T-helper 1 cell treated with Interleukin-12 subunit alpha and Interleukin-12 subunit beta and Interleukin-4 antibody, amounts not matched to agents 30 μg/mL and 1 μg/mL, for 36 hours (primary cell): ENCODE measurements around the gene ELP1.
"Not testable (repeated sequence)": the region's sequence is repeated elsewhere in the genome, so short reads cannot be mapped to it uniquely, and the experiment has no call there.

Source experiments
- H3K27ac Mint-ChIP-seq: one replicate; pipeline ENCODE4 v1.8.0; 2021; ENCODE audit warnings: mild to moderate bottlenecking, mixed read lengths
- H3K27me3 Mint-ChIP-seq: one replicate; pipeline ENCODE4 v1.8.0; 2021; ENCODE audit warnings: low read depth, mixed read lengths
- H3K36me3 Mint-ChIP-seq: one replicate; pipeline ENCODE4 v1.8.0; 2021; ENCODE audit warnings: low read depth, mixed read lengths
- H3K4me1 Mint-ChIP-seq: one replicate; pipeline ENCODE4 v1.8.0; 2021; ENCODE audit warnings: low read depth, mixed read lengths
- H3K4me3 Mint-ChIP-seq: one replicate; pipeline ENCODE4 v1.8.0; 2021; ENCODE audit warnings: mild to moderate bottlenecking, moderate library complexity, mixed read lengths
- H3K9me3 Mint-ChIP-seq: one replicate; pipeline ENCODE4 v1.8.0; 2021; ENCODE audit warnings: mixed read lengths

Gene ELP1

GRCh38 chr9:108910402-108910801 is 23.5 kb downstream of the ELP1 start:
- Mint-ChIP-seq H3K4me1 (peaks cover 12% of the 10 kb centered on the region), H3K9me3 (no peaks in the 10 kb centered on the region), H3K36me3 (peaks cover 41% of the 10 kb centered on the region), H3K4me3 (no peak overlapping the region), H3K27ac (no peak overlapping the region), H3K27me3 (no peaks in the 10 kb centered on the region)

- Mint-ChIP-seq H3K4me1 (no peaks in the 10 kb centered on the region), H3K9me3 (no peaks in the 10 kb centered on the region), H3K27ac (no peak overlapping the region), H3K36me3 (peaks cover 46% of the 10 kb centered on the region), H3K27me3 (no peaks in the 10 kb centered on the region), H3K4me3 (no peak overlapping the region)
Observed at GRCh38 chr9:108905494-108905893, 28.4 kb downstream of the ELP1 start.

GRCh38 chr9:108904161-108904560 is 29.8 kb downstream of the ELP1 start:
- H3K4me3 Mint-ChIP-seq = no peak overlapping the region
- no peaks in the 10 kb centered on the region for H3K9me3 Mint-ChIP-seq
- H3K27me3 Mint-ChIP-seq = no peaks in the 10 kb centered on the region
- no peak overlapping the region for H3K27ac Mint-ChIP-seq
- H3K4me1 Mint-ChIP-seq = no peaks in the 10 kb centered on the region
- H3K36me3 Mint-ChIP-seq = peaks cover 41% of the 10 kb centered on the region

GRCh38 chr9:108903420-108904103 is 30.4 kb downstream of the ELP1 start:
- no peaks in the 10 kb centered on the region for H3K27me3 Mint-ChIP-seq
- H3K27ac Mint-ChIP-seq = no peak overlapping the region
- peaks cover 37% of the 10 kb centered on the region for H3K36me3 Mint-ChIP-seq
- H3K9me3 Mint-ChIP-seq = no peaks in the 10 kb centered on the region
- no peaks in the 10 kb centered on the region for H3K4me1 Mint-ChIP-seq
- no peak overlapping the region for H3K4me3 Mint-ChIP-seq

- Mint-ChIP-seq H3K36me3 (peaks cover 43% of the 10 kb centered on the region), H3K4me1 (no peaks in the 10 kb centered on the region), H3K27me3 (no peaks in the 10 kb centered on the region), H3K27ac (no peak overlapping the region), H3K9me3 (no peaks in the 10 kb centered on the region), H3K4me3 (no peak overlapping the region)
Observed at GRCh38 chr9:108900176-108900575, 33.7 kb downstream of the ELP1 start.

- H3K4me3 Mint-ChIP-seq, H3K27ac Mint-ChIP-seq, H3K4me1 Mint-ChIP-seq, H3K9me3 Mint-ChIP-seq, H3K27me3 Mint-ChIP-seq: not testable (repeated sequence)
- peaks cover 45% of the 10 kb centered on the region for H3K36me3 Mint-ChIP-seq
Observed at GRCh38 chr9:108899023-108899695, 34.8 kb downstream of the ELP1 start.

- Mint-ChIP-seq H3K27me3 (no peaks in the 10 kb centered on the region), H3K4me3 (no peak overlapping the region), H3K4me1 (no peaks in the 10 kb centered on the region), H3K27ac (no peak overlapping the region), H3K9me3 (no peaks in the 10 kb centered on the region), H3K36me3 (peaks cover 43% of the 10 kb centered on the region)
Observed at GRCh38 chr9:108897324-108898096, 36.4 kb downstream of the ELP1 start.

GRCh38 chr9:108894225-108894997 is 39.5 kb downstream of the ELP1 start:
- H3K36me3 Mint-ChIP-seq = peaks cover 50% of the 10 kb centered on the region
- no peak overlapping the region for H3K4me3 Mint-ChIP-seq
- H3K27ac Mint-ChIP-seq = no peak overlapping the region
- no peaks in the 10 kb centered on the region for H3K27me3 Mint-ChIP-seq
- no peaks in the 10 kb centered on the region for H3K9me3 Mint-ChIP-seq
- no peaks in the 10 kb centered on the region for H3K4me1 Mint-ChIP-seq

GRCh38 chr9:108889649-108890067 is 44.3 kb downstream of the ELP1 start:
- Mint-ChIP-seq H3K27me3 (no peaks in the 10 kb centered on the region), H3K4me1 (peaks cover 8% of the 10 kb centered on the region), H3K36me3 (peaks cover 39% of the 10 kb centered on the region), H3K27ac (no peak overlapping the region), H3K4me3 (no peak overlapping the region), H3K9me3 (no peaks in the 10 kb centered on the region)

- not testable (repeated sequence) for H3K9me3 Mint-ChIP-seq, H3K4me3 Mint-ChIP-seq, H3K27me3 Mint-ChIP-seq, H3K4me1 Mint-ChIP-seq, H3K27ac Mint-ChIP-seq
- peaks cover 31% of the 10 kb centered on the region for H3K36me3 Mint-ChIP-seq
Observed at GRCh38 chr9:108886594-108887271, 47.2 kb downstream of the ELP1 start.

- H3K36me3 Mint-ChIP-seq = peaks cover 26% of the 10 kb centered on the region
- peak overlapping the region; percentile 16 for H3K27ac Mint-ChIP-seq
- no peaks in the 10 kb centered on the region for H3K9me3 Mint-ChIP-seq
- H3K4me3 Mint-ChIP-seq = no peak overlapping the region
- H3K27me3 Mint-ChIP-seq = no peaks in the 10 kb centered on the region
- H3K4me1 Mint-ChIP-seq = peaks cover 8% of the 10 kb centered on the region
Observed at GRCh38 chr9:108885643-108886348, 48.1 kb downstream of the ELP1 start.

- Mint-ChIP-seq H3K9me3 (no peaks in the 10 kb centered on the region), H3K36me3 (peaks cover 25% of the 10 kb centered on the region), H3K4me3 (no peak overlapping the region), H3K27me3 (no peaks in the 10 kb centered on the region), H3K4me1 (peaks cover 8% of the 10 kb centered on the region), H3K27ac (no peak overlapping the region)
Observed at GRCh38 chr9:108884701-108885100, 49.2 kb downstream of the ELP1 start.

- peaks cover 33% of the 10 kb centered on the region for H3K36me3 Mint-ChIP-seq
- no peak overlapping the region for H3K27ac Mint-ChIP-seq
- no peak overlapping the region for H3K4me3 Mint-ChIP-seq
- H3K9me3 Mint-ChIP-seq = no peaks in the 10 kb centered on the region
- H3K27me3 Mint-ChIP-seq = no peaks in the 10 kb centered on the region
- H3K4me1 Mint-ChIP-seq = peaks cover 8% of the 10 kb centered on the region
Observed at GRCh38 chr9:108883085-108883484, 50.8 kb downstream of the ELP1 start.
